WTC11 (cell line): Measurements from ENCODE around the gene WBP1L. TPM values are rescaled to one million over a fixed set of nuclear protein-coding genes. Genes with fewer than 3 reads are reported as not detected.

Experiments
- ATAC-seq: fragments of 200-7000 bp; cut with Tn5 transposase; 2 replicates; pipeline ENCODE4 v1.10.0; 2021; ENCODE audit warnings: mild to moderate bottlenecking, moderate library complexity
- CTCF ChIA-PET: fragments of 300-600 bp; sonication (Branson Sonifier 250); formaldehyde crosslinking; loops from one replicate; lab custom pipeline; 2021; ENCODE audit warnings: antibody characterized with exemption; lab: Charles Lee
- POLR2A ChIA-PET: fragments of 350-600 bp; sonication (Branson Sonifier 250); formaldehyde crosslinking; loops from one replicate; lab custom pipeline; 2021; ENCODE audit warnings: antibody characterized with exemption; lab: Charles Lee
- DNase-seq: peaks from one replicate; pipeline ENCODE4 v3.0.0; 2021; ENCODE audit warnings: low spot score
- H3K27ac Mint-ChIP-seq: 2 replicates; pipeline ENCODE4 v1.8.0; 2021; ENCODE audit warnings: mixed read lengths
- H3K27me3 Mint-ChIP-seq: 2 replicates; pipeline ENCODE4 v1.8.0; 2021; ENCODE audit warnings: low read depth, mild to moderate bottlenecking, moderate library complexity, mixed read lengths
- H3K36me3 Mint-ChIP-seq: 2 replicates; pipeline ENCODE4 v1.8.0; 2021; ENCODE audit warnings: mixed read lengths
- H3K4me1 Mint-ChIP-seq: 2 replicates; pipeline ENCODE4 v1.8.0; 2022; ENCODE audit warnings: mixed read lengths
- H3K4me3 Mint-ChIP-seq: 2 replicates; pipeline ENCODE4 v1.8.0; 2021; ENCODE audit warnings: mild to moderate bottlenecking, moderate library complexity, mixed read lengths
- H3K9me3 Mint-ChIP-seq: 2 replicates; pipeline ENCODE4 v1.8.0; 2021; ENCODE audit warnings: mixed read lengths
- ATF1 ChIP-seq: sonication (generic); formaldehyde crosslinking; IDR thresholded peaks from 2 replicates; pipeline ENCODE4 v1.8.1; 2023; ENCODE audit warnings: mild to moderate bottlenecking, moderate library complexity, missing genetic modification reagents
- ATF3 ChIP-seq: sonication (generic); formaldehyde crosslinking; conservative IDR thresholded peaks from 2 replicates; pipeline ENCODE4 v1.8.1; 2022; ENCODE audit warnings: mild to moderate bottlenecking, missing genetic modification reagents
- CREM ChIP-seq: sonication (generic); formaldehyde crosslinking; IDR thresholded peaks from 2 replicates; pipeline ENCODE4 v1.8.1; 2022; ENCODE audit warnings: mild to moderate bottlenecking, missing genetic modification reagents, moderate library complexity
- E2F4 ChIP-seq: sonication (generic); formaldehyde crosslinking; IDR thresholded peaks from 2 replicates; pipeline ENCODE4 v1.8.1; 2022; ENCODE audit warnings: low read depth, mild to moderate bottlenecking, moderate library complexity, missing genetic modification reagents, borderline replicate concordance
- ELF4 ChIP-seq: sonication (generic); formaldehyde crosslinking; IDR thresholded peaks from 2 replicates; pipeline ENCODE4 v1.8.1; 2022; ENCODE audit warnings: low read depth, mild to moderate bottlenecking, moderate library complexity, missing genetic modification reagents
- ERG ChIP-seq: fragments of 250-450 bp; sonication (Bioruptor Pico); IDR thresholded peaks from 2 replicates; pipeline ENCODE4 v1.8.0; 2021; ENCODE audit warnings: mild to moderate bottlenecking
- FOXP1 ChIP-seq: sonication (generic); formaldehyde crosslinking; IDR thresholded peaks from 2 replicates; pipeline ENCODE4 v1.8.0; 2022; ENCODE audit warnings: missing genetic modification reagents, mild to moderate bottlenecking, moderate library complexity, borderline replicate concordance
- FOXP4 ChIP-seq: sonication (generic); formaldehyde crosslinking; IDR thresholded peaks from 2 replicates; pipeline ENCODE4 v1.8.0; 2022; ENCODE audit warnings: mild to moderate bottlenecking, missing genetic modification reagents
- GABPB1 ChIP-seq: sonication (generic); formaldehyde crosslinking; IDR thresholded peaks from 2 replicates; pipeline ENCODE4 v1.8.1; 2023; ENCODE audit warnings: mild to moderate bottlenecking, missing genetic modification reagents
- HMGXB4 ChIP-seq: sonication (generic); formaldehyde crosslinking; IDR thresholded peaks from 2 replicates; pipeline ENCODE4 v1.8.1; 2023; ENCODE audit warnings: mild to moderate bottlenecking, moderate library complexity, missing genetic modification reagents
- KAT7 ChIP-seq: sonication (generic); formaldehyde crosslinking; IDR thresholded peaks from 2 replicates; pipeline ENCODE4 v1.8.1; 2023; ENCODE audit warnings: missing genetic modification reagents, mild to moderate bottlenecking, borderline replicate concordance
- MYBL2 ChIP-seq: sonication (generic); formaldehyde crosslinking; IDR thresholded peaks from 2 replicates; pipeline ENCODE4 v1.8.1; 2023; ENCODE audit warnings: mild to moderate bottlenecking, moderate library complexity, missing genetic modification reagents
- NFE2L1 ChIP-seq: sonication (generic); formaldehyde crosslinking; IDR thresholded peaks from 2 replicates; pipeline ENCODE4 v1.8.1; 2023; ENCODE audit warnings: missing genetic modification reagents
- PRDM15 ChIP-seq: sonication (generic); formaldehyde crosslinking; IDR thresholded peaks from 2 replicates; pipeline ENCODE4 v1.8.0; 2022; ENCODE audit warnings: missing genetic modification reagents
- SP1 ChIP-seq: sonication (generic); formaldehyde crosslinking; conservative IDR thresholded peaks from 2 replicates; pipeline ENCODE4 v1.8.1; 2022; ENCODE audit warnings: missing genetic modification reagents
- USF1 ChIP-seq: sonication (generic); formaldehyde crosslinking; IDR thresholded peaks from 2 replicates; pipeline ENCODE4 v1.8.0; 2022; ENCODE audit warnings: mild to moderate bottlenecking, missing genetic modification reagents
- ZNF121 ChIP-seq: sonication (generic); formaldehyde crosslinking; IDR thresholded peaks from 2 replicates; pipeline ENCODE4 v1.8.0; 2023; ENCODE audit warnings: missing genetic modification reagents
- ZNF232 ChIP-seq: sonication (generic); formaldehyde crosslinking; IDR thresholded peaks from 2 replicates; pipeline ENCODE4 v1.8.0; 2022; ENCODE audit warnings: mild to moderate bottlenecking, missing genetic modification reagents
- ZNF425 ChIP-seq: fragments of 250-450 bp; sonication (Bioruptor Pico); conservative IDR thresholded peaks from 2 replicates; pipeline ENCODE4 v1.9.0; 2021; ENCODE audit warnings: mild to moderate bottlenecking
- total RNA-seq: library from RNA; stranded (reverse); gene quantifications from 3 replicates; pipeline ENCODE4 v1.2.3, GENCODE V29; 2021

Gene WBP1L
- total RNA-seq, 1 experiment from 2014 or later: 26.8 TPM

GRCh38 chr10:102714621-102715455, 28.9 kb upstream of the WBP1L start, which contains the start of gene SFXN2:
Gene SFXN2, plus strand, starts transcription at chr10:102714636. Its CDS starts 12,001 bp downstream, at chr10:102726637.
- ChIA-PET POLR2A (interaction anchor here (0.6 to 2.8 kb wide), 6 partner anchors 28 to 203 kb away, joined by 3 to 13 read pairs (median 7); partner anchors contain the start of genes CNNM2 and WBP1L), CTCF (interaction anchor here (0.5 to 6.4 kb wide), 20 partner anchors 28 to 530 kb away, joined by 3 to 101 read pairs (median 4); partner anchors contain the start of genes ACTR1A, NFKB2, SUFU and TRIM8)
- ATAC-seq: peak; percentile 9
- Mint-ChIP-seq H3K4me1 (peaks cover 51% of the 10 kb centered on the region), H3K27me3 (no peaks in the 10 kb centered on the region), H3K27ac (peak within 1 kb of the TSS; percentile 73), H3K9me3 (no peaks in the 10 kb centered on the region), H3K4me3 (peak within 1 kb of the TSS; percentile 90), H3K36me3 (peaks cover 9% of the 10 kb centered on the region)
- DNase-seq: peak; percentile 74
- TF ChIP-seq PRDM15 (CRISPR knock-in tag): peak; percentile 18; the same call in 1 of the 2 replicates
- TF ChIP-seq ZNF232 (CRISPR knock-in tag): 0 out of 2 replicates have a peak, but pooled peaks have one; percentile 26
- TF ChIP-seq USF1 (CRISPR knock-in tag): peak; percentile 23; the same call in 1 of the 2 replicates
- peak; percentile 69; the same call in 1 of the 2 replicates for TF ChIP-seq KAT7 (CRISPR knock-in tag)
- no peak for TF ChIP-seq ATF3 (CRISPR knock-in tag)
- TF ChIP-seq NFE2L1 (CRISPR knock-in tag): 0 out of 2 replicates have a peak, but pooled peaks have one; percentile 7
- TF ChIP-seq SP1: 0 out of 2 replicates have a peak, but pooled peaks have one; percentile 30
- TF ChIP-seq ERG: no peak
- TF ChIP-seq E2F4: peak; percentile 52; the same call in 1 of the 2 replicates
- TF ChIP-seq ZNF425: no peak
- TF ChIP-seq CREM (CRISPR knock-in tag): peak; percentile 47; the same call in 1 of the 2 replicates
- peak; percentile 69; the same call in 1 of the 2 replicates for TF ChIP-seq HMGXB4 (CRISPR knock-in tag)
- TF ChIP-seq MYBL2 (CRISPR knock-in tag): no peak; the same call in 1 of the 2 replicates
- 0 out of 2 replicates have a peak, but pooled peaks have one; percentile 22 for TF ChIP-seq ELF4 (CRISPR knock-in tag)
- TF ChIP-seq GABPB1: peak; percentile 3; the same call in 1 of the 2 replicates
- TF ChIP-seq FOXP1 (CRISPR knock-in tag): peak; percentile 61
- TF ChIP-seq FOXP4 (CRISPR knock-in tag): no peak
- peak; percentile 96 for TF ChIP-seq ZNF121
- 0 out of 2 replicates have a peak, but pooled peaks have one; percentile 51 for TF ChIP-seq ATF1 (CRISPR knock-in tag)
